Cardiac septum (tissue), 1 donor: ENCODE results near the gene NEFH. TPM values are rescaled to one million over a fixed set of nuclear protein-coding genes. Genes with fewer than 3 reads are reported as not detected.

Experiments used
- DNase-seq: peaks from one replicate; pipeline ENCODE4 v3.0.0-alpha.2; 2020; ENCODE audit warnings: low spot score
- intact Hi-C: fragments of 100-400 bp; cut with DNase I; formaldehyde crosslinking; loops from one replicate; pipeline ENCODE4 v1.14.0; 2022
- total RNA-seq: library from RNA; stranded (reverse); fragmentation: NEBNext Ultra II Directional; extraction: Animal tissue kit (Norgen Biotek cat#: 25700); gene quantifications from one replicate; pipeline ENCODE4 v1.2.1, GENCODE V29; 2021
- donor health status: DM: no; HTN: no; CAD: no.

NEFH gene
- total RNA-seq, 1 donor from 2014 or later, result 0.22 TPM

DNA sequence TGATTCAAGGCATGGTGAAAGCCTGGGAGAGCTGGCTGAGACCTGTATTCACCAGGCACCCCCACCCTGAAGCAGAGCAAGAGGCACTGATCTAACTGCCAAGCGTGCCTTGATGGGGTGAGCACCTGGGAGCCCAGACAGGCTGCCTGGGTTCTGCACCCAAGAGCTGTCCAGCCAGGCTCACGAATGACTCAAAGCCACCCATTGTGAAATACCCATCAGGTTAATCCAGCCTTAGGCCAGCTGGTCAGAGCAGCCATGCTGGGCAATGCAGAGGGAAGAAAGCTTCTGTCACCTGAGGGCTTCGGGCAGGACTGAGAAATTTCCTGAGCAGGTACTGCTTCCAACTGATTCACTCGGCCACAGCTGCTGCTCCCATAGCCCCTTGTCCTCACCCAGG, 51.4 kb downstream of the NEFH start:
- intact Hi-C loops, result no loop called here
- DNase-seq, result no peak

- DNase-seq, result no peak
- intact Hi-C loops, result no loop called here
These were observed 56.4 kb downstream of the NEFH start for GRCh38 chr22:29536411-29536810.

DNA sequence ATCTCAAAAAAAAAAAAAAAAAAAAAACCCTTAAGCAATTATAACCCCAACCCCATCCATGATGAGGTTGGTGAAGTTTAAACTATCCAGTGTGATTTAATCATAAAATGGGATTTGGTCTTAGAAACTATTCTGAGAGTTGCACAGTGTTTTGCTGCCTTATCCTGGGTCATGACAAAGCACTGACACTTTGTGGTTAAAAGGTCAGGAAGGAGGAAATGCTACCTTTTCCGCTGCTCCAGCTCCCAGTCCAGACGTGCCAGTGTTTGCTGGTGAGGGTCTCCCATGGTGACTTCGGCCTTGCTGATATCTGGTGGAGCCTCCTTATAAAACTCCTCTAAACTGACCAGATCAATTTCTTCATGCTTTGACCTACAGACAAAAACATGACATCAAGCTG, 59.1 kb downstream of the NEFH start:
- intact Hi-C loops, result no loop called here
- no peak for DNase-seq

Other genes starting within 250 kb of the NEFH start
- gene RHBDD3, start 212.2 kb upstream of the NEFH start, total RNA-seq, result 16.7 TPM
- 138 TPM for gene EWSR1, start 211.9 kb upstream of the NEFH start, total RNA-seq
- gene GAS2L1, start 173.6 kb upstream of the NEFH start, total RNA-seq, result 13.0 TPM
- 1.3 TPM for gene RASL10A, start 164.5 kb upstream of the NEFH start, total RNA-seq
- 28.0 TPM for gene AP1B1, start 91.6 kb upstream of the NEFH start, total RNA-seq
- not detected for gene RFPL1, start 41.6 kb upstream of the NEFH start, total RNA-seq
- gene THOC5, start 73.5 kb downstream of the NEFH start, total RNA-seq, result 37.0 TPM
- 14.8 TPM for gene NIPSNAP1, start 100.9 kb downstream of the NEFH start, total RNA-seq
- gene NF2, start 123.4 kb downstream of the NEFH start, total RNA-seq, result 43.4 TPM
- gene CABP7, start 239.8 kb downstream of the NEFH start, total RNA-seq, result not detected